Measurements from ENCODE around the gene PSMG4. TPM values are rescaled to one million over a fixed set of nuclear protein-coding genes. Genes with fewer than 3 reads are reported as not detected.

PSMG4 gene
- total and polyA plus RNA-seq, 2 of the 8 experiments (the other 6 are each of a cell fraction or from before 2014, with no cell fraction given), result 40.6 to 113 TPM

- TF ChIP-seq CHD7 (IDR thresholded peaks at IDR 0.05; ENCODE audit: insufficient replicate concordance, low read length) (no peak), SAP30 (IDR thresholded peaks at IDR 0.05; ENCODE audit: insufficient read depth, insufficient replicate concordance, low read length) (peak; percentile 29)
Measured at GRCh38 chr6:3230900-3231246, 27.9 kb upstream of the PSMG4 start (continued).

Data from H1 (cell line).